Neural crest cell (in vitro differentiated cells): Measurements from ENCODE around the gene PDE11A. TPM values are rescaled to one million over a fixed set of nuclear protein-coding genes. Genes with fewer than 3 reads are reported as not detected.

Source experiments
- DNase-seq: peaks from one replicate; pipeline ENCODE4 v3.0.0; 2021; ENCODE audit warnings: low read depth, mixed read lengths, low spot score
- H3K27ac Mint-ChIP-seq: one replicate; pipeline ENCODE4 v1.8.0; 2021; ENCODE audit warnings: mild to moderate bottlenecking, mixed read lengths; ENCODE audit not compliant: unreplicated experiment
- H3K27me3 Mint-ChIP-seq: 2 replicates; pipeline ENCODE4 v1.8.0; 2021; ENCODE audit warnings: low read depth, mild to moderate bottlenecking, mixed read lengths
- H3K36me3 Mint-ChIP-seq: 2 replicates; pipeline ENCODE4 v1.8.0; 2021; ENCODE audit warnings: low read depth, mild to moderate bottlenecking, mixed read lengths
- H3K4me1 Mint-ChIP-seq: 2 replicates; pipeline ENCODE4 v1.8.0; 2021; ENCODE audit warnings: mixed read lengths
- H3K4me3 Mint-ChIP-seq: one replicate; pipeline ENCODE4 v1.8.0; 2021; ENCODE audit warnings: mild to moderate bottlenecking, mixed read lengths
- H3K9me3 Mint-ChIP-seq: 2 replicates; pipeline ENCODE4 v1.8.0; 2021; ENCODE audit warnings: mixed read lengths
- CTCF ChIP-seq: fragments of 200-600 bp; sonication (generic); conservative IDR thresholded peaks from 2 replicates; pipeline ENCODE4 v1.5.0; 2021; ENCODE audit warnings: antibody characterized with exemption, mild to moderate bottlenecking
- total RNA-seq: library from RNA; stranded (reverse); gene quantifications from 2 replicates; pipeline ENCODE4 v1.2.1, GENCODE V29; 2021

The PDE11A gene
- total RNA-seq, 1 donor from 2014 or later = 0.28 TPM

- Mint-ChIP-seq H3K36me3 (no peaks in the 10 kb centered on the region), H3K9me3 (peaks cover 3% of the 10 kb centered on the region), H3K27me3 (peaks cover 3% of the 10 kb centered on the region), H3K4me1 (no peaks in the 10 kb centered on the region), H3K27ac (no peak overlapping the region), H3K4me3 (no peak overlapping the region)
- DNase-seq = no peak
- no peak for TF ChIP-seq CTCF
Observed at GRCh38 chr2:177740700-177741099, 331.9 kb downstream of the PDE11A start.

GRCh38 chr2:177738461-177739235 is 333.9 kb downstream of the PDE11A start:
- peaks cover 3% of the 10 kb centered on the region for H3K27me3 Mint-ChIP-seq
- H3K4me3 Mint-ChIP-seq = no peak overlapping the region

GRCh38 chr2:177735318-177735803 is 337.2 kb downstream of the PDE11A start:
- no peak for TF ChIP-seq CTCF
- no peaks in the 10 kb centered on the region for H3K36me3 Mint-ChIP-seq
- H3K4me3 Mint-ChIP-seq = no peak overlapping the region
- no peak overlapping the region for H3K27ac Mint-ChIP-seq
- no peaks in the 10 kb centered on the region for H3K4me1 Mint-ChIP-seq
- no peak for DNase-seq
- peaks cover 1% of the 10 kb centered on the region for H3K27me3 Mint-ChIP-seq
- H3K9me3 Mint-ChIP-seq = no peaks in the 10 kb centered on the region

More at GRCh38 chr2:177738461-177739235, 333.9 kb downstream of the PDE11A start:
- Mint-ChIP-seq H3K4me1 (no peaks in the 10 kb centered on the region), H3K27ac (no peak overlapping the region), H3K9me3 (peaks cover 3% of the 10 kb centered on the region), H3K36me3 (no peaks in the 10 kb centered on the region)
- no peak for DNase-seq
- TF ChIP-seq CTCF = no peak

- Mint-ChIP-seq H3K27ac (no peak overlapping the region), H3K4me1 (no peaks in the 10 kb centered on the region)
Observed at GRCh38 chr2:177733322-177733855, 339.2 kb downstream of the PDE11A start.

GRCh38 chr2:177731384-177731783 is 341.2 kb downstream of the PDE11A start:
- H3K4me3 Mint-ChIP-seq = no peak overlapping the region
- H3K27ac Mint-ChIP-seq = no peak overlapping the region
- DNase-seq = no peak
- H3K36me3 Mint-ChIP-seq = no peaks in the 10 kb centered on the region
- H3K9me3 Mint-ChIP-seq = no peaks in the 10 kb centered on the region
- peaks cover 6% of the 10 kb centered on the region for H3K27me3 Mint-ChIP-seq
- no peak for TF ChIP-seq CTCF
- H3K4me1 Mint-ChIP-seq = no peaks in the 10 kb centered on the region

More at GRCh38 chr2:177733322-177733855, 339.2 kb downstream of the PDE11A start:
- Mint-ChIP-seq H3K9me3 (no peaks in the 10 kb centered on the region), H3K4me3 (no peak overlapping the region), H3K27me3 (peaks cover 6% of the 10 kb centered on the region), H3K36me3 (no peaks in the 10 kb centered on the region)
- no peak for TF ChIP-seq CTCF
- no peak for DNase-seq
